Measurements from ENCODE around the gene RAB1B.

RAB1B gene

DNA sequence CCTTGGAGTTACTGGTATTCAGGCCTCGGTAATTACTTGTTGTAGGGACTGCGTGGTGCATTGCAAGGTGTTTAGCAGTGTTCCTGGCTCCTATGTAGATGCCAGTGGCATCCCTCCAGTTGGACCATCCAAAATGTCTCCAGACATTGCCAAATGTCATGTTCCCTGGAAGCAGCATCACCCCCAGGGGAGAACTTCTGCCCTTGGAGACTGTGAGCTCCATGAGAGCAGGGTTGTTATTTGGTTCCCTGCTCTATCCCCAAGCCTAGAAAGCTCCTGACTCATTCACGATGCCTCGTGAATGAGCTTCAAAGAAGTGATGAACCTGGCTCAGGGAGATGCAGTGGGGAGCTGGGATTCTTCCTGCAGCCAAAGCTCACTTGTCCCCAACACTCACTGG, 53.2 kb downstream of the RAB1B start:
- TF ChIP-seq, protein P1, sequence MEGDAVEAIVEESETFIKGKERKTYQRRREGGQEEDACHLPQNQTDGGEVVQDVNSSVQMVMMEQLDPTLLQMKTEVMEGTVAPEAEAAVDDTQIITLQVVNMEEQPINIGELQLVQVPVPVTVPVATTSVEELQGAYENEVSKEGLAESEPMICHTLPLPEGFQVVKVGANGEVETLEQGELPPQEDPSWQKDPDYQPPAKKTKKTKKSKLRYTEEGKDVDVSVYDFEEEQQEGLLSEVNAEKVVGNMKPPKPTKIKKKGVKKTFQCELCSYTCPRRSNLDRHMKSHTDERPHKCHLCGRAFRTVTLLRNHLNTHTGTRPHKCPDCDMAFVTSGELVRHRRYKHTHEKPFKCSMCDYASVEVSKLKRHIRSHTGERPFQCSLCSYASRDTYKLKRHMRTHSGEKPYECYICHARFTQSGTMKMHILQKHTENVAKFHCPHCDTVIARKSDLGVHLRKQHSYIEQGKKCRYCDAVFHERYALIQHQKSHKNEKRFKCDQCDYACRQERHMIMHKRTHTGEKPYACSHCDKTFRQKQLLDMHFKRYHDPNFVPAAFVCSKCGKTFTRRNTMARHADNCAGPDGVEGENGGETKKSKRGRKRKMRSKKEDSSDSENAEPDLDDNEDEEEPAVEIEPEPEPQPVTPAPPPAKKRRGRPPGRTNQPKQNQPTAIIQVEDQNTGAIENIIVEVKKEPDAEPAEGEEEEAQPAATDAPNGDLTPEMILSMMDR (IDR thresholded peaks at IDR 0.05; ENCODE audit: low read depth, low read length, missing control alignments), result no peak
- Histone ChIP-seq H3K27ac (no peak overlapping the region), H3K4me3 (ENCODE audit: low read depth, low read length) (no peak overlapping the region), H3K27me3 (replicated peaks) (no peaks in the 10 kb centered on the region), H3K36me3 (replicated peaks) (no peaks in the 10 kb centered on the region)
- in situ Hi-C loops (cut with HindIII; ENCODE audit: low pct_ligation_motif_present, low sequenced_read_pairs), result no loop called here
- DNase-seq, result no peak

DNA sequence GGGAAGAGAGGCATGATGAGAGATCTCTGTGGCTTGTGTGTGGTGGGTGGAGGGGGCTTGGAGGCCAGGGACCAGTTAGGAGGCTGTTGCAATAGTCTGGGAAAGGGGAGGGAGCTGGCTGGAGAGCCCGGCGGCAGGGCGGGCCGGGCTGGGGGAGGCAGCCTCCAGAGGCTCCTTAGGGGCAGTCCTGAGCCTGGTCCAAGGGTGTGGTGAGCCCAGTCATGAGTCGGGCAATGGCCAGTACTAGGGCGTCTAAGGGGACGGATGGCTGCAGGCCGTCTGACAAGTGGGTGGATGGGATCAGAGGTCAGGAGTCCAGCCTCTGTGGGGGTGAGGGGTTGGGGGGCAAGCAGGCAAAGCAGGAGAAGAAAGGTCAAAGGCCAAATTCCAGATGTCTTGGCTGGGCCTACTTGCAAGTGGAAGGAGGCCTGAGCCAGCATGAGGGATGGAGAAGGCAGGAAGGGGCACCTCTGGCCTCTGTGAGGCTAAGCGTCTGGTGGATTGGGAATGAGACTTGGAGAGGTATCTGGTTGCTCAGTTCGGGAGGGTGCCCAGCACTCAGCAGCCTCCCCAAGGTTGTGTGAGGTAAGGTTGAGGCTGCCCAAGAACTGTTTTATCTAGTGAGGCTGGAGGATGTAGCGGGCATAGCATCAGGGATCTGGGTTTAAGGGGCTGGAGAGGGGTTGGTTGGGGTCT, 54.4 kb downstream of the RAB1B start:
- in situ Hi-C loops (cut with HindIII; ENCODE audit: low pct_ligation_motif_present, low sequenced_read_pairs), result no loop called here
- TF ChIP-seq, protein P1 (IDR thresholded peaks at IDR 0.05; ENCODE audit: low read depth, low read length, missing control alignments), result no peak
- H3K4me3 ChIP-seq (ENCODE audit: low read depth, low read length), result no peak overlapping the region
- no peaks in the 10 kb centered on the region for H3K27me3 ChIP-seq (replicated peaks)
- no peak for DNase-seq
- no peak overlapping the region for H3K27ac ChIP-seq
- H3K36me3 ChIP-seq (replicated peaks), result no peaks in the 10 kb centered on the region

DNA sequence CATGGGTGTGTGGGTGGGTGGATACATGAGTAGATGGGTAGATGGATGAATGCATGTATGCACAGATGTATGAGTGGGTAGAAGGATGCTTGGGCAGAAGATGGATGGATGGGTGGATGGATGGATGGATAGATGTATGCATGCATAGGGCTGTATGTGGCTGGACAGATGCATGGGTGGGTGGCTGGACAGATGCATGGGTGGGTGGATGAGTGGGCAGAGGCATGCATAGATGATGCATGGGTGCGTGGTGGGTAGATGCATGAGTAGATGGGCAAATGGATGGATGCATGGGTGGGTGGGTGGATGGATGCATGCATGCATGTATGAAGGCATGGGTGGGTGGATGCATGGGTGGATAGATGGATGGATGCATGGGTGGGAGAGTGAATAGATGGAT, 55.2 kb downstream of the RAB1B start:
- in situ Hi-C loops (cut with HindIII; ENCODE audit: low pct_ligation_motif_present, low sequenced_read_pairs), result no loop called here
- no peak overlapping the region for H3K27ac ChIP-seq
- no peak overlapping the region for H3K4me3 ChIP-seq (ENCODE audit: low read depth, low read length)
- no peaks in the 10 kb centered on the region for H3K27me3 ChIP-seq (replicated peaks)
- TF ChIP-seq, protein P1 (IDR thresholded peaks at IDR 0.05; ENCODE audit: low read depth, low read length, missing control alignments), result no peak
- DNase-seq, result no peak
- no peaks in the 10 kb centered on the region for H3K36me3 ChIP-seq (replicated peaks)

DNA sequence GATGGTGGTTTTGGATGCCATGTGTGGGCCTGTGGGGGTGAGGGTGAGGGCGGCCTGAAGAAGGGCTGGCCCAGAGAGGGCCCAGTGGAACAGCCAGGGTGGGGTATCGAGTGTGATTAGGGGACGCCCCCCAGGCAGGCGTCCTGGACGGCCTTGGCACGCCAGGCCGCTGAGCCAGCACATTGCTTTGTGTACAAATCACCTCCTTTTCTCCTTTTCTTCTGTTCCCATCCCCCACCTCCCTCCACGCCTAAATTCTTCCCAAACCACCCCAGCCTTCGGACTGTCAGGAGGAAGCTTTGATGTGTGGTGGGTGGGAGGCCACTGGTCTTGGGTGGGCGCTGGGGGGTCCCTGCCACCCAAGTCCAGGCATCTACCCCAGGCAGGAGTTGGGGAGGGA, 56.2 kb downstream of the RAB1B start:
- Histone ChIP-seq H3K27me3 (replicated peaks) (no peaks in the 10 kb centered on the region), H3K27ac (peak overlapping the region; percentile 14), H3K4me3 (ENCODE audit: low read depth, low read length) (no peak overlapping the region), H3K36me3 (replicated peaks) (no peaks in the 10 kb centered on the region)
- in situ Hi-C loops (cut with HindIII; ENCODE audit: low pct_ligation_motif_present, low sequenced_read_pairs), result no loop called here
- TF ChIP-seq, protein P1 (IDR thresholded peaks at IDR 0.05; ENCODE audit: low read depth, low read length, missing control alignments), result no peak
- no peak for DNase-seq

DNA sequence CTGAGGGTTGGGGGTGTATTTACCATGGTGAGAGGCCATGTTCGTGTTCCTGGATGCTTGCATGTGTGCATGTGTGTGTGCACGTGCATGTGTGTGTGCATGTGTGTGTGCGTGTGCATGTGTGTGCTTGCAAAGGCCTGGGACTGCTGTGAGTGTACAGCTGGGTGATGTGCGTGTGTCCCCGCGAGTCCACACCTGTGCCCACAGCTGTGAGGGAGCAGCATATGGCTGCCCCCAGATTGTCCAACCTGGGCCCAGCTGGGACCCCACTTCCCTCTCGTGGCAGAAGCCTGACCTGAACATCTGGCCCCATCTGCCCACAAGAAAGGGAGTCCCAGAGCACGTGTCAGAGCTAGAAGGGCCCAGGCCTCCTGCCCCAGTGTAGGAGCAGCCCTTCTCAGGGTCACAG, 56.8 kb downstream of the RAB1B start:
- H3K27ac ChIP-seq, result no peak overlapping the region
- no peak for DNase-seq

More for the DNA sequence above, 56.8 kb downstream of the RAB1B start:
- no peaks in the 10 kb centered on the region for H3K36me3 ChIP-seq (replicated peaks)
- in situ Hi-C loops (cut with HindIII; ENCODE audit: low pct_ligation_motif_present, low sequenced_read_pairs), result no loop called here
- H3K27me3 ChIP-seq (replicated peaks), result no peaks in the 10 kb centered on the region
- no peak overlapping the region for H3K4me3 ChIP-seq (ENCODE audit: low read depth, low read length)
- TF ChIP-seq, protein P1 (IDR thresholded peaks at IDR 0.05; ENCODE audit: low read depth, low read length, missing control alignments), result no peak

Measured in brain microvascular endothelial cell (primary cell).